ENCODE results near the gene TNNT1.
"Not testable (repeated sequence)": the region's sequence is repeated elsewhere in the genome, so short reads cannot be mapped to it uniquely, and the experiment has no call there.

TNNT1 gene, protein sequence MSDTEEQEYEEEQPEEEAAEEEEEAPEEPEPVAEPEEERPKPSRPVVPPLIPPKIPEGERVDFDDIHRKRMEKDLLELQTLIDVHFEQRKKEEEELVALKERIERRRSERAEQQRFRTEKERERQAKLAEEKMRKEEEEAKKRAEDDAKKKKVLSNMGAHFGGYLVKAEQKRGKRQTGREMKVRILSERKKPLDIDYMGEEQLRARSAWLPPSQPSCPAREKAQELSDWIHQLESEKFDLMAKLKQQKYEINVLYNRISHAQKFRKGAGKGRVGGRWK

DNA sequence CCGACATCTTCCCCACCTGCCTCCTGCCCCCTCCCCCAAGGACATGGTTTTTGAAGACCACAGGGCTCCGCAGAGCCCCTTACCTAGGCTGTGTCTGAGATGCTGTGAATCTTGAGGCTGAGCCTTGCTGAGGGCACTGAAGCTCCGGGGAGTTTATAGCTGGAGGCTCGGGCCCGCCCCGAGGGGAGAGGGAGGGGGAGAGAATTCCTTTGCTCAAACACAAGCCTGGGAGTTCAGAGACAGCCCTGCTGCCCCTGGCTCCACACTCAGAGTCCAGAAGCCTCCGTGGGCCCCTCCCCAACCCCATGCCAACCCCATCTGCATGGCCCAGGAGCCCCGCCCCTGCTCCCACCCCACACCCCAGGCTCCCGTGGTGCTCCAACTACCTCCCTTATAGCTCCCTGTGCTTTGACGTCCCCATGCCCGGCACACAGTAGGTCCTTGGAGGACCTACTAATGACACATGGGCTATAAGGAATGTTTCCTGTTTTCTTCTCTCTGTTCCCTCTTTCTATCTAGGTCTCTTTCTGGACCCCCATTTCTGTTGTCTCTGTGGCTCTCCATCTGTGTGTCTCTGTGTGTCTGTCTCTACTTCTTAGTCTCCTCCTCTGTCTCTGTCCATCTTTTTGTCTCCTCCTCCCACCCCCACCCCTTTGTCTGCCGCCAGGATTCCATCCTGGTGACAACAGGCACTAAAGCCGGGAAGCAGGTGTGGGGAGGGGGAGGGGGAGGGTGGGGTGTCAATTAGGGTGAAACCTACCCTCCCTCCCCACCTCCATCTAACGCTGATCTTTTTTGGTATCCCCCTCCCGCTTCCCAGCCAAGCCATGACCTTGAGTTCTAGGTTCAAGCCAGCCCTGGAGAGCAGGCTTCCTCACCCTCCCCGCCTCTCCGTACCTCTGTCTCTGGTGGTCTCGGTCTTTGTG, at the start of gene TNNT1:
TNNT1 (minus strand) TSS at position 129 of the 926 bp plus-strand sequence. CDS start 2,049 bp downstream, outside the sequence.
- DNase-seq: no peak

DNA sequence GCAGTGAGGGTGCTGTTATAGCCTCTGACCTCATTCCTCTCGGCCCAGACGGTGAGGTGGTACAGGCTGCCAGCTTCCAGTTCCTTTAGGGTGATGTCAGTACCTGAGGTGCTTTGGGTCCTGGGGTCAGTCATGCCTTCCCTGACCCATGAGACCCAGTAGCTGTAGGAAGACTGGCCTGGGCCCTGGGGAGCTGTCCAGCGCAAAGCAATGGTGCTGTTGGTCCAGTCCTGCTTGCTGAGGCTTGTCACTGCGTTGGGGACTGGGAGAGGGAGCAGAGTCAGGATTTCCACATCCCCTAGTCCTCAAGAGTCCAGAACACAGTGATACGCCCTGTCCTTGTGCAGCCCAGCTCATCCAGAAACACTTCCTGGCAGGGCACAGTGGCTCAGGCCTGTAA, 49.6 kb upstream of the TNNT1 start:
- DNase-seq: no peak

DNA sequence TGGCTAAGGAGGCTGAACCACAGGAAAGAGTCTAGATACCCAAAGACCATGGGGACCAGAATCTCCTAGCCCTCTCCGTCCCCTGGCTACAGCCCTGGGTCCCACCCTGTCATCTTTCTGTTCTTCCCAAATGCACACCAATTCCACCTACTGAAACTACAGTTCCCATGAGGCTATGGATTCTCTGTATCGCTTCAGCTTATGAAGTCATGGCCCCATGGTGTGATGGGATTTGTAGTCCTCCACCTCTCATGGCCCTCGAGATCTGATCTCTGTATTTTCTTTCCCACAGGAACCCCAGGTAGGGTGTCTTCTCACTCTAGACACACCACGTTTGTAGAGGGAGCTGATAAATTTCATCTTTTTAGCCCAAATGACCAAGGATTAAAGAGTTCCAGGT, 48.5 kb upstream of the TNNT1 start:
- peak in 1 of 2 donors; percentile 41 for DNase-seq

DNA sequence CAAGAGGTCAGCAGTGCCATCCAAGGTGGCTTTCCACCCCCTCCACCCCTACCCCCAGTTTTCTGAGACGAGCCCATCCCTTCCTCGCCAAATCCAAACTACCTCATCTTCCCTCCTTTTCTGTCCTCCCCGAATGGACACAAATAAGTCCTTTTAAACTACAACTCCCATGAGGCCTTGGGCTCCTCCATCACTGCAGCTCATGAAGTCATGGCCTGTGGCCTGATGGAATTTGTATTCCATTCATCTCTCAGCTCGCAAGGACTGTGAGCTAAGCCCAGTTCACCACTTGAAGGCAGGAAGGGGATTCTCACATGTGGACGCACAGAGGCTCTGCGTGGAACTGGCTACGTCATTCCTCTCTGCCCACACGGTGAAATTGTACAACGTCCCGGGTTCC, 47.8 kb upstream of the TNNT1 start:
- DNase-seq: no peak

DNA sequence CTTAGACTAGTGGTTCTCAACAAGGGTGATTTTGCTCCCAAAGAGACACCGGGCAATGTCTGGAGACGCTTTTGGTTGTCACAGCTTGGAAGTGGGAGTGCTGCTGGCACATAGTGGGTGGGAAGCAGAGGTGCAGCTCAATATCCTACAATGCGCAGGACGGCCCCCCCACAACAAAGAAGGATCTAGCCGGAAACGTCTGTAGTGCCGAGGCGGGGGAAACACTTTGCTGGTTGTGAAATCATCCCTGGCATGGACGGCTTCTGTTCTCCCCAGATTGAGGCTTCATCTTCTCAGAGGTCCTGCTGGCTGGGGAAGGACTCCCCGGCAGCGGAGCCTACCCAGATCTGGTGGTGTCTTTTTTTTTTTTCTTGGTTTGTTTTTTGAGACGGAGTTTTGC, 44.5 kb upstream of the TNNT1 start:
- peak; percentile 14 to 42 for DNase-seq

DNA sequence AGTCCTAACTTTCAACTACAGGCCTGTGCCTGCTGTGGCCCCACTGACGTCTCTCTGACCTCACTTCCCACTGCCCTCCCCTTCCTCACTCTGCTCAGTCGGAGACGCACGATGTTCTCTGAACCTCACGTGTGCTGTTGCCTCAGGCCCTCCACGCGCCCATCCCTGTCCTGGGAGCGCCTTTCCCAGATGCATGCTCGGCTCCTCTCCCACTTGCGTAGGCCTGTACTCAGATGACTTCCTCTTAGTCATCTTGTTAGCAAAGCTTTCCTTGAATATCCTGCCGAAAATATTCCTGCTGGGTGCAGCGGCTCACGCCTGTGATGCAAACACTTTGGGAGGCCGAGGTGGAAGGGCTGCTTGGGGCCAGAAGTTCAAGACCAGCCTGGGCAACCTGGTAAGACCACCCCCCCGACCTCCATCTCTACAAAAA, 40.4 kb upstream of the TNNT1 start:
- peak in 1 of 2 donors; percentile 79 for DNase-seq

DNA sequence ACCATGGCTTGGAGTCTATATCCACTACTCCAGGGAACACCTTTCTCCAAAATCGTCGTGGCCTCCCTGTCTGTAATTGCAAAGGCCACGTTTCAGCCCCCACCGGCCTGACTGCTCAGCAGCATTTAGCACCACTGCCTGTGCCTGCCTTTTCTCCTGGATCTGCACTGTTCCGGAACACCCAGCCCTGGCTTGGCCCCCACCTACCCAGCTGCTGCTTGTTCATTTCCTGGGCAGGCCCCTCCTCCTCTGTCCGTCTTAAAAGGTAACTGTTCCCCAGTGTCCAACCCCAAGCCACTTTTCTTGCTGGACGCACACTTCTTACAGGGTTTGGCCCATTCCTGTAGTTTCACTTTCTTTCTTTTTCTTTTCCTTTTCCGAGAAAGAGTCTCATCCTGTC, 39.6 kb upstream of the TNNT1 start:
- no peak for DNase-seq

DNA sequence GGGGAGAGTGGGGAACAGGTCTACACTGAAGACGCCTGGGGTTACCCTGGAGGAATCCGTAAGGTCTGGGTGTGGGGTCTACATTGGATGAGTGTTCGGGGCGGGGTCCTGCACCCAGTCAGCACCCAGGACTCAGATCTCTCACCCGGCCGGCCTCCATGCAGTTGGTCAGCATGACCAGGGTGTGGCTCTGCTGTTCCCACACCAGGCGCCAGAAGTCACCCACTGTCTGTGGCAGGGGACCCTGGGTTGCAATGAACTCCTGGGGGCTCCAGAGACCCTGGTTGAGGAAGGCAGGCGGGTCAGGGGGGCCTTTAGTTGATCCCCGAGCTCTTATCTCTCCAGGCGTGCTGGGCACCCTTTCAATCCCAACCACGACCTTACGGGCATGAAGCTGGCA, 37.1 kb upstream of the TNNT1 start:
- DNase-seq: no peak

DNA sequence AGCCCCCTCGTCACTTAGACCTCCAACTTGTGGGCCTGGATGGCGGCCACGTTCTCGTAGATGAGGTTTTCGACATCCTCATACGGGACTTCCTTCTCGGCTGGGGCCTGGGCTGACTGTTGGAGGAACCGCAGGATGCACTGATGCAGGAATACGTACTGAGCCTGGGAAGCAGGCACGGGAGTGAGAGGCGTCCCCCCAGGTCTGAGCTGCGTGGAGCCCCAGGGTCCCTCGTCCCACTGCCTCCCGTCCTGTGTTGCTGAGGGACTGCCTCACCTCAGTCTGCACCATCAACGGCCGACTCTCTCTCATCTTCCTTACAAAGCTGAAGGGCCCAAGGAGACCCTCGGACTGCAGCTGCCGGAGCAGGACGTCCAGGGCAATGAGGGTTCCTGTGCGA, 32.7 kb upstream of the TNNT1 start:
- DNase-seq: no peak

DNA sequence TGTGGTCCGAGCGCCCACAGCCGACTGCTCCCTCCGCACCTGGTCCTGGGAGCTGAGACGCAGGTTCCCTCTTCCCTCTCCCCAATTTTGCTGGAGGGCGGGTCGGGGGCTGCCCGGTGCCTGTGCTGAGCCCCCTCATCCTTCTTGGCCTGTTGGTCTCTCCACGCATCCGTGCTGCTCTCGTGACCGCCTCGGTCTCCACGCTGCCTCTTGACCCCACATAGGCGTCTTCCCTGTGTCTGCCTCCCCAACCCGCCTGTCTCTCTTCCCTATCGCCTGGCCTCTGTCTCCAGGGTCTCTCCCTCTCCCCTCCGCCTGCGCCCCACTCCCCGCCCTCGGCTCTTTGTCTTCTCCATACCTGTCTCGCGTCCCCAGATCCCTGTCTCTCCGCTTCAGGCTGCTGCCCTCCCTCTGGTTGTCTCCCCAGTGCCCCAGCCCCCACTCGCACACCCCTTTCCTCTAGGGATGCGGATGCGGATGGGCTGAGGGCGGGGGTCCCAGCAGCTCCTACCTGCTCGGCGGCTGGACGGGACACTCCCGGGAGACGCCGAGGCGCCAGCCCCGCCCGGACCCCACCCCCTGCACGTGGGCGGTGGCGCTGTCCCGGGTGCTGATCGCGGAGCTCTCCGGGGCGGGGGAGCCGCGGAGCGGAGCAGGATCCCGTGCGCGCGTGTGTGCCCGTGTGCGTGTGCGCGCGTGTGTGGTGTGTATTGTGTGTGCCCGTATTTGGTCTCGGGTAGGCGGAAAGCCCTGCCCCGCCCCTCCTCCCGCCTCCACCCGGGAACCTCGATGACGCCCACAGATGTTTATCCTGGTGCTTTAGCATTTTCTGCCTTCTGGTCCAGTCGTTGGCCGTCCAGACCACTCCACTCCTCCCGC, 30.8 kb upstream of the TNNT1 start, which contains the start of gene SYT5:
SYT5 (minus strand) TSS at position 684 of the 879 bp plus-strand sequence. CDS start 1,248 bp downstream, outside the sequence.
- DNase-seq: peak in 1 of 2 donors; percentile 60

DNA sequence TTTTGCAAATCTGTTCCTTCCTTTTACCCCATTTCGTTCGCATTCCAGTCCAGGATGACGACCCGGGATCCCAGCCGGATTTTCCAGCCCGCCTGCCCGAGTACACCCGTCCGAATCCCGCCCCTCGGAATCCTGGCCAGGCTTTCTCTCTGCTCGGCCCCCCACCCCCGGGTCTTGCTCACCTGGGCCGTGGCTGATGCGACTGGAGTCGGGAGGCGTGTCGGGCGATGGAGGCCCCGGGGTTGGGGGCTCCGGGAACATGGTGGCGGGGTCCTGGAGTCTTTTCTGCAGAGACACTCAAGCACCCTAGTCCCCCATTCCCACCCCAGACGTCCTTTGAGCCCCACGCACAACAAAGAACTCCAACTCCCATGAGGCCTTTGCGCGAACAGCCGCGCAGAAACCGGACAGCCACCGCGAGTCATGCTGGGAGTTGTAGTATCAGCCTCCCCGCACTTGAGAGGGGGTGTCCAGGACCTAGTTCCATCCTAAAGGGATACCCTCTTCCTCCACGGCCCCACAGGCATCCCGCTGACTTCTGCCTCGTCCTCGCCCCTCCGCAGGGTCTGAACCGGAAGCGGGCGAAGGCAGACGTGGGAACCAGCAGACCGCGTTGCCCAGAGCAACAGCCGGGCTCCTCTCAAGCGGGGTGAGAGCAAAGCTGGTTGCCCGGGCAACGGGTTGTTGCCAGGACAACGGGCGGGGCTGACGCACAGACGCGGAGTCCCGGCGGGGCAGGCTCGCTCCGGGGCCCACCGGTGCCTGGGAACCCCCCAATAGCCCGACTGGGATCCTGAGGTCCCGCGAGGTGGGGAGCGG, 30.0 kb upstream of the TNNT1 start:
- DNase-seq: peak; percentile 8 to 31

DNA sequence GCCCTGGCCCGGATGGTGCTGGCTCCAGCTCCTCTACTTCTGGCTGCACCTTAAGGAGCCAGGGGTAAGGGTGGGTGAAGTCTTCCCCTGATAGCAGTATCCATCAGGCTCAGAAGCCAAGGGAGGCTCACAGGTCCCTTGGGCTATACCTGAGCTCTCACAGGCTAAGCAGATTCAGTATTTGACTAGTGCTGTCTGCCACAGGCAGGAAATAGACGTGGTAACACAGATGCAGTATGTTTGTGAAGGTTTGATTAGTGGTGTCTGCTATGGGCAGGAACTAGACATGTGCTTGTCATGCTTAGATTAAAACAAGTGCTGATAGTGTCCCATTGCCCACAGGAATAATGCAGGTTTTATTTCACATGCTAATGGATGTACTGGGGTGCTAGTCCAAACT, 27.1 kb upstream of the TNNT1 start:
- no peak for DNase-seq

DNA sequence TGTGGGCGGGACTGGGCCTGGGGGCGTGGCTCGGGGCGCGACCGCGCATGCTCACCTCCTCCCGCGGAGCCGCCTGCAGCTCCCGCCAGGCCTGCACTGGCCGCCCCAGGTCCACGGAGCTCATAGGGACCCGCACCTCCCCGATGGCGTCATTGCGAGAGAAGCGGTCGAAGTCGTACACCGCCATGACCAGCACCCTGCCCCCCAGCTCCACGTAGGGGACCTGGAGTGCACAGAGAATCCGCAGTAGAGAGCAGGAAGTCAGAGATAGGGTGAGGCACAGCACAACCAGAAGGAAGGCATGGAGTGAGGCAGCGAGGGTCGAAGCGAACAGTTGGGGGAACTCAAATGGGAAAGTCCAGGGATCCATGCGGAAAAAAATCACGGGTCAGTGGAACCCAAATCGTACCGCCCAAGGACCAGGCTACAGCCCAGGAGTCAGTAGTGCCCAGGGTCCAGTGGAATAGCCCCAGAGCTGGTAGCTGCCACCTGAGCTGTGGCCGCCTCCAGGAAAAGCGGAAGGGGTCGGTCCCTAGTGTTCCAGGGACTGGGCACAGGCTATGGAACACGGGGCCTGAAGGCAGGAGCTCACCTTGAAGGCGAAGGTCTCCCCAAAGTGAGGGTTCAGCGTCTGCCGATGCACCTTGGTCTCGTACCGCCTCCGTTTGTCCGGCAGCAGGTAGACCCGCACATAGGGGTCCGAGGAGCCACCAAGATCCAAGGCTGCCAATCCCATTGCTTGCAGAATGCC, 26.3 kb upstream of the TNNT1 start:
- no peak for DNase-seq

DNA sequence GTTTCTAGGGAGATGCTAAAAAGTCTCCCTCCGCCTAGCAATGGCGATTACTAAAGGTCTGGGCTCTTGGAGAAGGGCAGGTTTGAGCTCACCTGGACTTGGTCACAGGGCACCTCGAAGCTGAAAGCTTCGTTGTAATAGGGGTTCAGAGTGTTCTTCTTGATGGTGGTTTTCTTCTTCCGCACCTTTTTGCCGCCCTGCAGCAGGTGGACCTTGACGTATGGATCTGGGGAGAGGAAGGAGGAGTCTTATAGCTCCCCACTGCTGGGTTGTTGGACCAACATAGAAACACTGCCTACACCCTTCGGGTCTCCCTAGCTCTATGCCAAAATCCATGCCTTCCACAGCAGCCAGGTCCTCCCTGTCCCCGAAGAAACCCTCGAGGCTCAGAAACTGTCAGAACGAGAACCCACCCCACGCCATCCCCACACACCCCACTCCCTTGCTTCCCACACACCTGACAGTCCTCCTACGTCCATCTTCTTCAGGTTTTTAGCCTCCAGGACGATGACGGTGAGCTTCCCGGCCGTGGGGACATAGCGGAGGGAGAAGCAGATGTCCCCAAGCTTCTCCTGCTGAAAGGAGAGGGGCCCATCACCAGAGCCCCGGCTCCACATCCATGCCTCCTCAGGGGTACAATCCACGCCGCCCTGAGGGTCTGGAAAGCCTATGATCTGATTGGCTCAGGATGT, 25.6 kb upstream of the TNNT1 start:
- DNase-seq: no peak

DNA sequence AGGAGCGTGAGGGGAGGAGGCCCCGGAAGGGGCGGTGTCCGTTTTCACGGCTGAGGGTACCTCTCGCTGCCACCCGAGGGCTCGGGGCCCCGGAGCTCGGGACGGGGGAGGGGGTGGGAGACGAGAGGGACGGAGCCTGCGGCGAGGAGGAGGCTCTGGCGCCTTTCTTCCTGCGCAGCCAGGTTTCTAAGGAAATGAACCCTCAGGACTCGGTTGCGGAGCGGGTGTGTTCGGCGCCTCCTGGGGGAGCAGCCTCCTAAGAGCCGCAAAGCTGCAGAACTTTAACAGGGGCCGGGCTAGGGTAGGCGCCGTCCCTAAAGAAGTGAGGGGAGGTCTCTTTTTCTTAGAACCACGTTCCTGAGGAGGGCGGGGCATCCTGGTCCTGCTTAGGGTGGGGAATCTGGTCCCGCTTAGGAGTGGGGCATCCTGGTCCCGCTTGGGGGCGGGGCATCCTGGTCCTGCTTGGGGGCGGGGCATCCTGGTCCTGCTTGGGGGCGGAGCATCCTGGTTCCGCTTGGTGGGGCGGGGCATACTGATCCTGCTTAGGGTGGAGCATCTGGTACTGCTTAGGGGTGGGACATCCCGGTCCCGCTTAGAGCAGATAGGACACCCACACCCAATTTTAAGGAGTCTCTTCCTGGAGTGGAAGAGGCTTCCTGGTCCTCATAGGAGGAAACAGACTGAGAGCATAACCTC, 24.9 kb upstream of the TNNT1 start:
- DNase-seq: peak in 1 of 2 donors; percentile 34

DNA sequence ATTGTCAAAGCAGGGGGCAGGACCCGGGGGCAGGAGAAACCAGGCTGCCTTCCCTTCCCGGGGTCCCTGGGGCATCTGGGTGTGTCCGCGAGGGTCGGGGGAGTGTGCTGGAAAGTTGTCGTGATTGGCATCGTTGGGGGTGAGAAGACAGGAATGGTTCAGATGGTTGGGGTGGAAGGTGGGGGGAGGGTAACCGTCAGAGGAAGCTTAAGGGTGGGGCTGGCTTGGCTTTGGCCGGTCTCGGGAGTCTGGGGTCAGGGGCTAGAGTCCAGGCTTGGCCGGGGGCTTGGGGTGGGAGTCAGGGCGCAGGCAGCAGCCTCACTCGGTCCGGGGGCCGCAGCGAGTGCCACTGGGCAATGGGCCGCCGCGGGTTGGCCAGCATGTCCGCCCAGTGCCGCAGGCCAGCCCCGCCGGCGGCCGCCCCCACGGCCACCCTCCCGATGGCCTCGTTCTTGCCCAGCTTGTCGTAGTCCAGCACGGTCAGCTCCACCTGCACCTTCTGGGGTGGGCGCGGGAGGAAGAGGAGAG, 24.2 kb upstream of the TNNT1 start:
- no peak for DNase-seq

DNA sequence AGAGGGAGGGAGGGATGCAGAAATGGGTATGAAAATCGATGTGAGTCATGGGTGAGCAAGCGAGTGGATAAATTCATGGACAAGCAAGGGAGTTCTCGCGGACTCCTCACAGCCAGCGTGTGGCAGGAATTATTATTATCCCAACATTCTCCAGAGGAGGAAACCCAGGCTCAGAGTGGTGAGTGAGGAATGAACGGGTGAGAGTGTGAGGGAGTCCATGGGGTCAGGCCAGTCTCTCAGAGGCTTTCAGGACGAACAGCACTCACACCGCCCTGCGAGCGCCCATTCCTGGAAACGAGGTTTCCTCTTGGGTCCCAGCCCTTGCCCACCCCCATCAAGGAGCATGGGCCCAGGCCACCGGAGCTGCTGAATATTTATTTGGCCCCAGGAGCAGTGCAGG, 23.7 kb upstream of the TNNT1 start:
- DNase-seq: no peak

DNA sequence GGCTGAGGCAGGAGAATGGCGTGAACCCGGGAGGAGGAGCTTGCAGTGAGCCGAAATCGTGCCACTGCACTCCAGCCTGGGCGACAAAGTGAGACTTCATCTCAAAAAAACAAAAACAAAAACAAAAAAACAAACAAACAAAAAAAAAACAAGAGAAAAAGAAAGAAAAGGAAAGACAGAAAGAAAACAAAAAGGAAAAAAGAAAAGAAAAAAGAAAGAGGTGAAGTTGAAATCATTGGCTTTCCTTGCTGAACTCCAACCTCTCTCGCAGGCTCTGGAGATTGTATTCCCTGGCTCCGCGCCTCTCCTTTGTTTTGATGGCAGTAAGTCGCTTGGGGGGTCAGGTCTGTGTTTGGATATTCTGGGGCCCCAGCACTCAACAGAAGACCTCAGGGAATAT, 23.3 kb upstream of the TNNT1 start:
- not testable (repeated sequence) for DNase-seq

DNA sequence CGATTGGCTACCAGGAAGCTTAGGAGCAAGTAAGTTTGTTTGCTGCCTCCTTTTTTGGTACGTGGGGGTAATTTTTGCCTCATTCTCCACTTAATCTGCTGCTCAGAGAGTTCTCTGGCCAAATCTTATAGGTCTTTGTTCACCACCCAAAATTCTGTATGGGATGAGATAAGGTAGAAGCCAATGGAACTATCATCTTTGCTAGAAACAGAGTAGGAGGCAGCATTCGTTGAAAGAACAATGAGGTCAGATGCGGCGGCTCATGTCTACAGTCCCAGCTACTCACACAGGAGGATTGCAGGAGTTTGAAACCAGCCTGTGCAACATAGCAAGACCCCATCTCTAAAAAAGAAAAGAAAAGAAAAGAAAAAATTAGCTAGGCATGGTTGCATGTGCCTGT, 22.4 kb upstream of the TNNT1 start:
- DNase-seq: no peak

DNA sequence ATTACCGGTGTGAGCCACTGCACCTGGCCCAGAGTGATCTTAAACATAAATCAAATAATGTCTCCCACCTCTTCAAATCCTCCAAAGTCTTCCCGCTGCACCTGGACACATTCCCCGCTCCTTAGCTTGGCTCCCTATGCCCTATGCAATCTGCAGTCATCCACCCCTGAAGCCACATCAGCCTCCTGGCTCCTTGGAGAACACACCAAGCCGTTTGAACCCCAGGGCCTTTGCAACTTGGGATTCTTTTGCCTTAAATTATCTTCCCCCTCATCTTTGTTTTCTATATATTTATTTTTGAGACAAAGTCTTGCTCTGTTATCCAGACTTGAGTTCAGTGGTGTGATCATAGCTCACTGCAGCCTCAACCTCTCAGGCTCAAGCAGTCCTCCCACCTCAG, 20.1 kb upstream of the TNNT1 start:
- no peak for DNase-seq

Measured in inflammatory macrophage treated with lipopolysaccharide for 1 hour (primary cell).